GM19351 (cell line): ENCODE measurements around the gene SLC47A1.

ENCODE experiments used
- ATAC-seq: cut with Tn5 transposase; IDR thresholded peaks from one replicate; pipeline ENCODE4 v1.9.1; 2021; ENCODE audit warnings: mild to moderate bottlenecking, moderate library complexity; ENCODE audit not compliant: unreplicated experiment

SLC47A1 gene

DNA sequence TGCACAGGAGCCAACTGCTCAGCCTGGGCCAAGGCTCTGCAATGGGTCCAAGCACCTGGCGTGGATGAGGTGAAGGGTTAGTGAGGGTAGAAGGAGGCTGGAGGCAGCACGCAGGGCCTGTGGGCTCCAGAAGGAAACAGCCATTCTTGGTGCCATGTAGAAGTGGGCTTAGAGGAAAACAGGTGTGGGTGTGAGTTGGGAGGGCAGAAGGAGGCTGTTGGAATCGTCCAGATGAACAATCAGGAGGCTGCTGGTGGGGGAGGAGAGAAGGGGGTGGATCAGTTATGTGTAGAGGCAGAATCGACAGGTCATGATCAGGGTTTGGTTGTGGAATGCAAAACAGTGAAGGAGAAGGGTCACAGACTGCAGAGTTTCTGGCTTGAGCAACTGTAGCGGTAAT lies 63.2 kb downstream of the SLC47A1 start:
- ATAC-seq = no peak

- no peak for ATAC-seq
These were observed 76.7 kb downstream of the SLC47A1 start for GRCh38 chr17:19610311-19610710.

GRCh38 chr17:19610879-19611278 lies 77.2 kb downstream of the SLC47A1 start:
- ATAC-seq = no peak

- no peak for ATAC-seq
These were observed 80.3 kb downstream of the SLC47A1 start for GRCh38 chr17:19613979-19614378.

GRCh38 chr17:19614900-19615299 lies 81.2 kb downstream of the SLC47A1 start:
- no peak for ATAC-seq

- no peak for ATAC-seq
These were observed 84.4 kb downstream of the SLC47A1 start for GRCh38 chr17:19618015-19618414.

- no peak for ATAC-seq
These were observed 86.2 kb downstream of the SLC47A1 start for GRCh38 chr17:19619705-19620325.

GRCh38 chr17:19621697-19622096 lies 88.0 kb downstream of the SLC47A1 start:
- no peak for ATAC-seq

GRCh38 chr17:19626079-19626478 lies 92.4 kb downstream of the SLC47A1 start:
- no peak for ATAC-seq
